ENCODE data around the gene COL27A1. TPM values are rescaled to one million over a fixed set of nuclear protein-coding genes. Genes with fewer than 3 reads are reported as not detected.
A peak's percentile ranks its signal among the peaks of the same experiment; 100 is the strongest.

The COL27A1 gene
- total RNA-seq, 3 donors from 2014 or later, result 3.1 to 13.6 (median 4.0) TPM

DNA sequence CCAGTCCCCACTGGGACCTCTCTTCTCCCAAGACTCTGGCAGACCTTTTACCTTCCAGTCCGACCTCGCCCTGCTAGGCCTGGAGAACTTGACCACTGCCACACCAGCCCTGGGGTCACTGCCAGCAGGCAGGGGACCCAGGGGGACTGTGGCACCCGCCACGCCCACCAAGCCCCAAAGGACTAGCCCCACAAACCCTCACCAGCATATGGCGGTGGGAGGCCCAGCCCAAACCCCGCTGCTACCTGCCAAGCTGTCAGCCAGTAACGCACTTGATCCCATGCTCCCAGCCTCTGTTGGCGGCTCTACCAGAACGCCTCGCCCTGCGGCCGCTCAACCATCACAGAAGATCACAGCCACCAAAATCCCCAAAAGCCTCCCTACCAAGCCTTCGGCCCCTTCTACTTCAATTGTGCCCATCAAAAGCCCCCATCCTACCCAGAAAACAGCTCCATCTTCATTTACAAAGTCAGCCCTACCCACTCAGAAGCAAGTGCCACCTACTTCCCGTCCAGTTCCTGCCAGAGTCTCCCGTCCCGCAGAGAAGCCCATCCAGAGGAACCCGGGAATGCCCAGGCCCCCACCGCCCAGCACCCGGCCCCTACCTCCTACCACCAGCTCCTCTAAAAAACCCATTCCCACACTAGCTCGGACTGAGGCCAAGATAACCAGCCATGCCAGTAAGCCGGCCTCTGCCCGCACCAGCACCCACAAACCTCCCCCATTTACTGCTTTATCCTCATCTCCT is 13.1 kb downstream of the COL27A1 start:
- Histone ChIP-seq H3K4me3 (no peak overlapping the region), H3K9me3 (no peaks in the 10 kb centered on the region), H3K36me3 (ENCODE audit: low read depth) (no peaks in the 10 kb centered on the region), H3K4me1 (ENCODE audit: low read depth) (no peaks in the 10 kb centered on the region)
- DNase-seq (peak in 1 of 3 donors; percentile 11), ATAC-seq (no peak)
- TF ChIP-seq CTCF (IDR thresholded peaks at IDR 0.05), result no peak
- intact Hi-C loops (cut with DNase I, micrococcal nuclease), result no loop called here

GRCh38 chr9:114169029-114169951 is 14.0 kb downstream of the COL27A1 start:
- DNase-seq, result peak in 1 of 3 donors; percentile 16
- TF ChIP-seq CTCF (IDR thresholded peaks at IDR 0.05), result no peak
- H3K4me1 ChIP-seq (ENCODE audit: low read depth), result no peaks in the 10 kb centered on the region
- intact Hi-C loops (cut with DNase I, micrococcal nuclease), result no loop called here
- H3K4me3 ChIP-seq, result no peak overlapping the region
- no peak for ATAC-seq
- no peaks in the 10 kb centered on the region for H3K36me3 ChIP-seq (ENCODE audit: low read depth)
- no peaks in the 10 kb centered on the region for H3K9me3 ChIP-seq

DNA sequence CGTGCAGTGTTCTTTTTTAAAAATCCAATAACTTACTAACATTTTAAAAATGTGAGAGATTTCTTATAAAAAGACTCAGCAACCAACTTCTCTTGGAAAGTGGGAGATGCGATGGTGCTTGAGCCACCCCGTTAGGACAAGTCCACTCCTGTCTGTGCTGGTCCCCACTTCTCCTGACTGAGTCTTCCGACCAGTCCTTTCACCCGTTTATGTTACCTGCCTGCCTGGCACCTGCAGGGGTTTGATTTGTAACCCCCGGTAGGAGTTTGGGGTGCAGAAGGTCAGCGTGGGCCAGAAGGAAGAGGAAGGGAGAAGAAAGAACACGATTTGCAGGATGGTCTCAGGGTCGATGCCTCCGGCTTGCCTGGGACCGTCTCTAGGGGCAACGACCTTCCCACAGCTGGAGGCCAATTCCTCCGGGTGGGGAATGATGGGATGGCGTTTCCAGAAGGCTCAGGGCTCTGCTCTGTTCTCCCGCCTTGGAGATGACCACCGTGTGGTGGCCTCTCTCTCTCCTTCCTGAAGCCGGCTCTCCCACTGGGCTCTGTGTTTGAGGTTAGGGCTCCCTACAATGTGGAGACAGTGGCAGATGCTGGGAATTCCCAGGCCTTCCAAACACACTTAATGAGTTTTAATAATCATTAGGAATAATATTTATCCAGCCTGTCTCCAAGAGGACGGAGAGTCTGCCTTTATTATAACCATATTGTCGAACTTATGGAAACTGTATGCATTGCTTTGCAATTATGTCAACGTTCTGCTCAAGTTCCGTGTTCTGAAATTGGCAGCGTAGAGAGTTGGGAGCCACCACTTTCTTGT is 14.8 kb downstream of the COL27A1 start:
- TF ChIP-seq CTCF (IDR thresholded peaks at IDR 0.05), result no peak
- Histone ChIP-seq H3K9me3 (no peaks in the 10 kb centered on the region), H3K36me3 (ENCODE audit: low read depth) (no peaks in the 10 kb centered on the region), H3K4me3 (no peak overlapping the region), H3K4me1 (ENCODE audit: low read depth) (no peaks in the 10 kb centered on the region)
- intact Hi-C loops (cut with DNase I, micrococcal nuclease), result no loop called here
- peak in 1 of 3 donors; percentile 18 for DNase-seq
- no peak for ATAC-seq

- intact Hi-C loops (cut with DNase I, micrococcal nuclease), result no loop called here
- ATAC-seq (no peak), DNase-seq (peak in 1 of 3 donors; percentile 3)
- no peaks in the 10 kb centered on the region for H3K9me3 ChIP-seq
- no peak overlapping the region for H3K4me3 ChIP-seq
- TF ChIP-seq CTCF (IDR thresholded peaks at IDR 0.05), result no peak
- no peaks in the 10 kb centered on the region for H3K36me3 ChIP-seq (ENCODE audit: low read depth)
- no peaks in the 10 kb centered on the region for H3K4me1 ChIP-seq (ENCODE audit: low read depth)
Observed at GRCh38 chr9:114170771-114171461, 15.6 kb downstream of the COL27A1 start.

GRCh38 chr9:114171500-114171899 is 16.2 kb downstream of the COL27A1 start:
- Histone ChIP-seq H3K4me1 (ENCODE audit: low read depth) (no peaks in the 10 kb centered on the region), H3K9me3 (no peaks in the 10 kb centered on the region), H3K4me3 (no peak overlapping the region), H3K36me3 (ENCODE audit: low read depth) (no peaks in the 10 kb centered on the region)
- no peak for ATAC-seq
- peak in 1 of 3 donors; percentile 1 for DNase-seq
- no peak for TF ChIP-seq CTCF (IDR thresholded peaks at IDR 0.05)
- intact Hi-C loops (cut with DNase I, micrococcal nuclease), result no loop called here
